WTC11 (cell line): ENCODE measurements around the gene PARD3B.

ENCODE experiments used
- ATF1 ChIP-seq: sonication (generic); formaldehyde crosslinking; IDR thresholded peaks from 2 replicates; pipeline ENCODE4 v1.8.1; 2023; ENCODE audit warnings: mild to moderate bottlenecking, moderate library complexity, missing genetic modification reagents
- ESRRA ChIP-seq: sonication (generic); formaldehyde crosslinking; IDR thresholded peaks from 2 replicates; pipeline ENCODE4 v1.8.1; 2022; ENCODE audit warnings: mild to moderate bottlenecking, missing genetic modification reagents, borderline replicate concordance
- FOXP1 ChIP-seq: sonication (generic); formaldehyde crosslinking; IDR thresholded peaks from 2 replicates; pipeline ENCODE4 v1.8.0; 2022; ENCODE audit warnings: missing genetic modification reagents, mild to moderate bottlenecking, moderate library complexity, borderline replicate concordance
- NFYB ChIP-seq: sonication (generic); formaldehyde crosslinking; conservative IDR thresholded peaks from 2 replicates; pipeline ENCODE4 v1.8.0; 2022; ENCODE audit warnings: low read depth, missing genetic modification reagents
- SMAD4 ChIP-seq: sonication (generic); formaldehyde crosslinking; IDR thresholded peaks from 2 replicates; pipeline ENCODE4 v1.8.0; 2022; ENCODE audit warnings: mild to moderate bottlenecking, missing genetic modification reagents
- SP1 ChIP-seq: sonication (generic); formaldehyde crosslinking; conservative IDR thresholded peaks from 2 replicates; pipeline ENCODE4 v1.8.1; 2022; ENCODE audit warnings: missing genetic modification reagents
- TEAD4 ChIP-seq: sonication (generic); formaldehyde crosslinking; IDR thresholded peaks from 2 replicates; pipeline ENCODE4 v1.8.0; 2022; ENCODE audit warnings: mild to moderate bottlenecking, missing genetic modification reagents
- ZNF423 ChIP-seq: fragments of 250-450 bp; sonication (Bioruptor Pico); IDR thresholded peaks from 2 replicates; pipeline ENCODE4 v2.1.2; 2022; ENCODE audit warnings: mild to moderate bottlenecking, moderate library complexity
- TF ChIP-seq, protein P1 (sequence below): fragments of 200-600 bp; IDR thresholded peaks from 2 replicates; pipeline ENCODE4 v1.8.0; 2022; ENCODE audit warnings: antibody characterized with exemption
- TF ChIP-seq, protein P2 (sequence below): sonication (generic); formaldehyde crosslinking; IDR thresholded peaks from 2 replicates; pipeline ENCODE4 v1.8.1; 2022; ENCODE audit warnings: low read depth, missing genetic modification reagents, borderline replicate concordance
- TF ChIP-seq, protein P3 (sequence below): fragments of 250-450 bp; sonication (Bioruptor Pico); IDR thresholded peaks from 2 replicates; pipeline ENCODE4 v1.9.0; 2021; ENCODE audit warnings: mild to moderate bottlenecking, borderline replicate concordance
- TF ChIP-seq, protein P4 (sequence below): sonication (generic); formaldehyde crosslinking; IDR thresholded peaks from 2 replicates; pipeline ENCODE4 v1.8.1; 2023; ENCODE audit warnings: mild to moderate bottlenecking, missing genetic modification reagents
- TF ChIP-seq, protein P5 (sequence below): sonication (generic); formaldehyde crosslinking; conservative IDR thresholded peaks from 2 replicates; pipeline ENCODE4 v1.8.1; 2022; ENCODE audit warnings: mild to moderate bottlenecking, missing genetic modification reagents

DNA sequence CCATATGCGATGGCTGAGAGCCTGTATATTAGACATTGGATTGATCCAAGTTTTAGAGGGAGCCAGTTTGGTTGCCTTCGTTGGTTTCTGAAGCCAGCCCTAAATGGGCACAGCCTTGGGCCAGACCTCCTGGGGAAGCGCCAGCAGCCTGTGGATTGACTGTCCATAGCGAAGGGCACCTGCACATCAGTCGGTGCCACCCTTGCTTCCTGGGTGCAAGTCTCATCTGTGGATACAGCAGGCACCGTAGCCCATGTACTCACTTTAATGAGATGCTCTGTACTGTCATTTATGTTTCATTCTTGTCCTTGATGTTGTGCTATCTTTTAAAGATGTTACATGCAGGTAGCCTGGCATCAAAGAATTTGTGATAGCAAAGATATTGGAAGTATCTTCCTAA is 600.6 kb downstream of the PARD3B start:
- TF ChIP-seq, protein P1, sequence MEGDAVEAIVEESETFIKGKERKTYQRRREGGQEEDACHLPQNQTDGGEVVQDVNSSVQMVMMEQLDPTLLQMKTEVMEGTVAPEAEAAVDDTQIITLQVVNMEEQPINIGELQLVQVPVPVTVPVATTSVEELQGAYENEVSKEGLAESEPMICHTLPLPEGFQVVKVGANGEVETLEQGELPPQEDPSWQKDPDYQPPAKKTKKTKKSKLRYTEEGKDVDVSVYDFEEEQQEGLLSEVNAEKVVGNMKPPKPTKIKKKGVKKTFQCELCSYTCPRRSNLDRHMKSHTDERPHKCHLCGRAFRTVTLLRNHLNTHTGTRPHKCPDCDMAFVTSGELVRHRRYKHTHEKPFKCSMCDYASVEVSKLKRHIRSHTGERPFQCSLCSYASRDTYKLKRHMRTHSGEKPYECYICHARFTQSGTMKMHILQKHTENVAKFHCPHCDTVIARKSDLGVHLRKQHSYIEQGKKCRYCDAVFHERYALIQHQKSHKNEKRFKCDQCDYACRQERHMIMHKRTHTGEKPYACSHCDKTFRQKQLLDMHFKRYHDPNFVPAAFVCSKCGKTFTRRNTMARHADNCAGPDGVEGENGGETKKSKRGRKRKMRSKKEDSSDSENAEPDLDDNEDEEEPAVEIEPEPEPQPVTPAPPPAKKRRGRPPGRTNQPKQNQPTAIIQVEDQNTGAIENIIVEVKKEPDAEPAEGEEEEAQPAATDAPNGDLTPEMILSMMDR: no peak
- TF ChIP-seq FOXP1 (no peak), ESRRA (no peak), ATF1 (CRISPR knock-in tag) (no peak), SP1 (CRISPR knock-in tag) (no peak), NFYB (CRISPR knock-in tag) (no peak), ZNF423 (CRISPR knock-in tag) (no peak), TEAD4 (CRISPR knock-in tag) (no peak), SMAD4 (no peak)
- TF ChIP-seq, protein P2, sequence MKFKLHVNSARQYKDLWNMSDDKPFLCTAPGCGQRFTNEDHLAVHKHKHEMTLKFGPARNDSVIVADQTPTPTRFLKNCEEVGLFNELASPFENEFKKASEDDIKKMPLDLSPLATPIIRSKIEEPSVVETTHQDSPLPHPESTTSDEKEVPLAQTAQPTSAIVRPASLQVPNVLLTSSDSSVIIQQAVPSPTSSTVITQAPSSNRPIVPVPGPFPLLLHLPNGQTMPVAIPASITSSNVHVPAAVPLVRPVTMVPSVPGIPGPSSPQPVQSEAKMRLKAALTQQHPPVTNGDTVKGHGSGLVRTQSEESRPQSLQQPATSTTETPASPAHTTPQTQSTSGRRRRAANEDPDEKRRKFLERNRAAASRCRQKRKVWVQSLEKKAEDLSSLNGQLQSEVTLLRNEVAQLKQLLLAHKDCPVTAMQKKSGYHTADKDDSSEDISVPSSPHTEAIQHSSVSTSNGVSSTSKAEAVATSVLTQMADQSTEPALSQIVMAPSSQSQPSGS (CRISPR knock-in tag): no peak
- TF ChIP-seq, protein P3, sequence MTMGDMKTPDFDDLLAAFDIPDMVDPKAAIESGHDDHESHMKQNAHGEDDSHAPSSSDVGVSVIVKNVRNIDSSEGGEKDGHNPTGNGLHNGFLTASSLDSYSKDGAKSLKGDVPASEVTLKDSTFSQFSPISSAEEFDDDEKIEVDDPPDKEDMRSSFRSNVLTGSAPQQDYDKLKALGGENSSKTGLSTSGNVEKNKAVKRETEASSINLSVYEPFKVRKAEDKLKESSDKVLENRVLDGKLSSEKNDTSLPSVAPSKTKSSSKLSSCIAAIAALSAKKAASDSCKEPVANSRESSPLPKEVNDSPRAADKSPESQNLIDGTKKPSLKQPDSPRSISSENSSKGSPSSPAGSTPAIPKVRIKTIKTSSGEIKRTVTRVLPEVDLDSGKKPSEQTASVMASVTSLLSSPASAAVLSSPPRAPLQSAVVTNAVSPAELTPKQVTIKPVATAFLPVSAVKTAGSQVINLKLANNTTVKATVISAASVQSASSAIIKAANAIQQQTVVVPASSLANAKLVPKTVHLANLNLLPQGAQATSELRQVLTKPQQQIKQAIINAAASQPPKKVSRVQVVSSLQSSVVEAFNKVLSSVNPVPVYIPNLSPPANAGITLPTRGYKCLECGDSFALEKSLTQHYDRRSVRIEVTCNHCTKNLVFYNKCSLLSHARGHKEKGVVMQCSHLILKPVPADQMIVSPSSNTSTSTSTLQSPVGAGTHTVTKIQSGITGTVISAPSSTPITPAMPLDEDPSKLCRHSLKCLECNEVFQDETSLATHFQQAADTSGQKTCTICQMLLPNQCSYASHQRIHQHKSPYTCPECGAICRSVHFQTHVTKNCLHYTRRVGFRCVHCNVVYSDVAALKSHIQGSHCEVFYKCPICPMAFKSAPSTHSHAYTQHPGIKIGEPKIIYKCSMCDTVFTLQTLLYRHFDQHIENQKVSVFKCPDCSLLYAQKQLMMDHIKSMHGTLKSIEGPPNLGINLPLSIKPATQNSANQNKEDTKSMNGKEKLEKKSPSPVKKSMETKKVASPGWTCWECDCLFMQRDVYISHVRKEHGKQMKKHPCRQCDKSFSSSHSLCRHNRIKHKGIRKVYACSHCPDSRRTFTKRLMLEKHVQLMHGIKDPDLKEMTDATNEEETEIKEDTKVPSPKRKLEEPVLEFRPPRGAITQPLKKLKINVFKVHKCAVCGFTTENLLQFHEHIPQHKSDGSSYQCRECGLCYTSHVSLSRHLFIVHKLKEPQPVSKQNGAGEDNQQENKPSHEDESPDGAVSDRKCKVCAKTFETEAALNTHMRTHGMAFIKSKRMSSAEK (CRISPR knock-in tag): no peak
- TF ChIP-seq, protein P4, sequence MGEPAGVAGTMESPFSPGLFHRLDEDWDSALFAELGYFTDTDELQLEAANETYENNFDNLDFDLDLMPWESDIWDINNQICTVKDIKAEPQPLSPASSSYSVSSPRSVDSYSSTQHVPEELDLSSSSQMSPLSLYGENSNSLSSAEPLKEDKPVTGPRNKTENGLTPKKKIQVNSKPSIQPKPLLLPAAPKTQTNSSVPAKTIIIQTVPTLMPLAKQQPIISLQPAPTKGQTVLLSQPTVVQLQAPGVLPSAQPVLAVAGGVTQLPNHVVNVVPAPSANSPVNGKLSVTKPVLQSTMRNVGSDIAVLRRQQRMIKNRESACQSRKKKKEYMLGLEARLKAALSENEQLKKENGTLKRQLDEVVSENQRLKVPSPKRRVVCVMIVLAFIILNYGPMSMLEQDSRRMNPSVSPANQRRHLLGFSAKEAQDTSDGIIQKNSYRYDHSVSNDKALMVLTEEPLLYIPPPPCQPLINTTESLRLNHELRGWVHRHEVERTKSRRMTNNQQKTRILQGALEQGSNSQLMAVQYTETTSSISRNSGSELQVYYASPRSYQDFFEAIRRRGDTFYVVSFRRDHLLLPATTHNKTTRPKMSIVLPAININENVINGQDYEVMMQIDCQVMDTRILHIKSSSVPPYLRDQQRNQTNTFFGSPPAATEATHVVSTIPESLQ (CRISPR knock-in tag): no peak
- TF ChIP-seq, protein P5, sequence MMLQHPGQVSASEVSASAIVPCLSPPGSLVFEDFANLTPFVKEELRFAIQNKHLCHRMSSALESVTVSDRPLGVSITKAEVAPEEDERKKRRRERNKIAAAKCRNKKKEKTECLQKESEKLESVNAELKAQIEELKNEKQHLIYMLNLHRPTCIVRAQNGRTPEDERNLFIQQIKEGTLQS (CRISPR knock-in tag): no peak
